HuH-7.5 (cell line): ENCODE data around the gene CALML6.
"Not testable (repeated sequence)": the region's sequence is repeated elsewhere in the genome, so short reads cannot be mapped to it uniquely, and the experiment has no call there.

Experiments
- DNase-seq: peaks from one replicate; pipeline ENCODE4 v3.0.0; 2011; ENCODE audit warnings: low spot score

CALML6 gene

GRCh38 chr1:1925437-1926345 lies 10.6 kb downstream of the CALML6 start:
- DNase-seq, result no peak

- no peak for DNase-seq
Observed at GRCh38 chr1:1926346-1926811, 11.3 kb downstream of the CALML6 start.

GRCh38 chr1:1926886-1927660 lies 12.0 kb downstream of the CALML6 start:
- DNase-seq, result no peak

GRCh38 chr1:1927751-1928150 lies 12.7 kb downstream of the CALML6 start:
- DNase-seq, result no peak

GRCh38 chr1:1928231-1929101 lies 13.4 kb downstream of the CALML6 start:
- DNase-seq, result no peak

- DNase-seq, result no peak
Observed at GRCh38 chr1:1929102-1929638, 14.1 kb downstream of the CALML6 start.

GRCh38 chr1:1929639-1930545 lies 14.8 kb downstream of the CALML6 start:
- no peak for DNase-seq

GRCh38 chr1:1934848-1935247 lies 19.8 kb downstream of the CALML6 start:
- not testable (repeated sequence) for DNase-seq

- no peak for DNase-seq
Observed at GRCh38 chr1:1937061-1937460, 22.0 kb downstream of the CALML6 start.

- DNase-seq, result no peak
Observed at GRCh38 chr1:1937549-1938275, 22.7 kb downstream of the CALML6 start.

GRCh38 chr1:1938276-1938573 lies 23.2 kb downstream of the CALML6 start:
- DNase-seq, result no peak

GRCh38 chr1:1938613-1939295 lies 23.7 kb downstream of the CALML6 start:
- DNase-seq, result no peak

GRCh38 chr1:1939296-1940122 lies 24.4 kb downstream of the CALML6 start:
- DNase-seq, result no peak

- no peak for DNase-seq
Observed at GRCh38 chr1:1940123-1940425, 25.0 kb downstream of the CALML6 start.

- DNase-seq, result no peak
Observed at GRCh38 chr1:1941211-1941841, 26.3 kb downstream of the CALML6 start.

- DNase-seq, result no peak
Observed at GRCh38 chr1:1941868-1942752, 27.1 kb downstream of the CALML6 start.
